K562 (cell line): Measurements from ENCODE around the gene TUBB4B. TPM values are rescaled to one million over a fixed set of nuclear protein-coding genes. Genes with fewer than 3 reads are reported as not detected.
A peak's percentile ranks its signal among the peaks of the same experiment; 100 is the strongest.

Experiments used
- CEBPZ ChIP-seq: fragments of 150-350 bp; IDR thresholded peaks from 2 replicates; pipeline ENCODE4 v1.6.1; 2014; ENCODE audit warnings: low read depth, mild to moderate bottlenecking, low read length, borderline replicate concordance
- CUX1 ChIP-seq: fragments of 200-800 bp; sonication (Bioruptor generic); IDR thresholded peaks from 2 replicates; pipeline ENCODE4 v1.6.1; 2016; ENCODE audit warnings: missing genetic modification characterization, missing compliant biosample characterization
- FUS ChIP-seq: fragments of 200-400 bp; formaldehyde crosslinking; optimal IDR thresholded peaks from 2 replicates; pipeline ENCODE3; 2017; ENCODE audit warnings: low read depth, low read length
- HMGXB4 ChIP-seq: sonication (generic); formaldehyde crosslinking; IDR thresholded peaks from 2 replicates; pipeline ENCODE4 v1.8.1; 2023; ENCODE audit warnings: mild to moderate bottlenecking, missing genetic modification reagents
- MNT ChIP-seq, 2 experiments: fragments of 450-650 bp; conservative IDR thresholded peaks; 2 replicates each; pipeline ENCODE4 v1.6.1; 2017; ENCODE audit warnings: mild to moderate bottlenecking in 2 of 2, moderate library complexity in 2 of 2
- SETDB1 ChIP-seq: IDR thresholded peaks from one replicate; pipeline ENCODE4 v1.6.1; 2012; ENCODE audit warnings: low read length, control low read depth, inconsistent platforms
- SMARCA5 ChIP-seq: fragments of 450-650 bp; IDR thresholded peaks from 2 replicates; pipeline ENCODE4 v1.6.1; 2016
- TAL1 ChIP-seq: fragments of 450-650 bp; IDR thresholded peaks from 2 replicates; pipeline ENCODE4 v1.6.1; 2016; ENCODE audit warnings: mild to moderate bottlenecking
- TCFL5 ChIP-seq: fragments of 250-450 bp; sonication (Bioruptor Pico); conservative IDR thresholded peaks from 2 replicates; pipeline ENCODE4 v1.6.1; 2021; ENCODE audit warnings: mild to moderate bottlenecking, moderate library complexity, matching md5 sums
- ZNF140 ChIP-seq: fragments of 250-450 bp; sonication (Bioruptor Pico); IDR thresholded peaks from 2 replicates; pipeline ENCODE4 v1.8.0; 2021; ENCODE audit warnings: moderate library complexity, mild to moderate bottlenecking, inconsistent platforms
- ZNF23 ChIP-seq: fragments of 250-450 bp; sonication (Bioruptor Pico); IDR thresholded peaks from 2 replicates; pipeline ENCODE4 v1.4.0; 2020; ENCODE audit warnings: mild to moderate bottlenecking
- ZNF583 ChIP-seq: fragments of 250-450 bp; sonication (Bioruptor Pico); IDR thresholded peaks from 2 replicates; pipeline ENCODE4 v1.4.0; 2020
- ZNF584 ChIP-seq: fragments of 200-800 bp; sonication (Bioruptor generic); IDR thresholded peaks from 2 replicates; pipeline ENCODE4 v1.6.1; 2016; ENCODE audit warnings: low read depth, mild to moderate bottlenecking, missing genetic modification characterization, missing compliant biosample characterization
- polyA plus RNA-seq, 8 experiments: library from polyadenylated mRNA; depleted of rRNA in 4 of 8; stranded (reverse) in 5 of 8; unstranded in 3 of 8; fragments of >200 nt; fragmentation: Nextera tagmentation in 2 of 8; fragmentation: Illumina TruSeq in 1 of 8; extraction: Ambion mirVana in 2 of 8; extraction: Trizol in 1 of 8; gene quantifications; 2 replicates each; pipeline versions ENCODE4 v1.2.1 to v1.2.3, GENCODE V29; 2011 to 2014; ENCODE audit warnings: inconsistent platforms in 1 of 8, missing spikeins in 1 of 8
- total RNA-seq, 7 experiments: library from RNA; depleted of rRNA in 6 of 7; stranded (reverse); fragments of >200 nt in 6 of 7; fragmentation: Illumina TruSeq in 2 of 7; extraction: Trizol in 2 of 7; gene quantifications; 2 replicates each; pipeline versions ENCODE4 v1.2.1 to v1.2.3, GENCODE V29; 2011 to 2021; ENCODE audit warnings: low replicate concordance in 1 of 7

TUBB4B gene
- total and polyA plus RNA-seq, 9 of the 15 experiments (the other 6 are each of a cell fraction or from before 2014, with no cell fraction given), result 24.1 to 443 (median 268) TPM

- TF ChIP-seq CUX1 (CRISPR knock-in tag), result no peak
- no peak for TF ChIP-seq CEBPZ
- TF ChIP-seq TAL1, result no peak
- no peak for TF ChIP-seq ZNF23 (CRISPR knock-in tag)
- no peak for TF ChIP-seq ZNF584 (CRISPR knock-in tag)
- TF ChIP-seq ZNF140 (CRISPR knock-in tag), result no peak
- no peak for TF ChIP-seq MNT (conservative IDR thresholded peaks at IDR 0.05)
- no peak for TF ChIP-seq SMARCA5
- peak; percentile 76; the same call in 1 of the 2 replicates for TF ChIP-seq HMGXB4
- TF ChIP-seq SETDB1, result no peak
- no peak for TF ChIP-seq TCFL5 (CRISPR knock-in tag)
- TF ChIP-seq FUS, result peak; percentile 95
- 0 out of 2 replicates have a peak, but pooled peaks have one; percentile 68 for TF ChIP-seq ZNF583
Measured at GRCh38 chr9:137240318-137240840, 708 bp upstream of the TUBB4B start (continued).
